Aorta (tissue), 5 donors: ENCODE data around the gene FABP7. TPM values are rescaled to one million over a fixed set of nuclear protein-coding genes. Genes with fewer than 3 reads are reported as not detected.
A peak's percentile ranks its signal among the peaks of the same experiment; 100 is the strongest.

Experiments
- ATAC-seq: fragments of 200-7000 bp; cut with Tn5 transposase; one replicate; pipeline ENCODE4 v1.9.1; 2022; ENCODE audit warnings: moderate library complexity; ENCODE audit not compliant: low FRiP score
- DNase-seq, 2 donors: peaks; one replicate each; pipeline ENCODE4 v3.0.0-alpha.2; 2020
- H3K27ac ChIP-seq, 2 donors: one replicate each; pipeline ENCODE4 v1.5.1; 2013; ENCODE audit warnings: low read length in 2 of 2, mild to moderate bottlenecking in 2 of 2, moderate library complexity in 2 of 2, control low read depth in 1 of 2, inconsistent platforms in 1 of 2, low read depth in 1 of 2
- H3K27me3 ChIP-seq, 2 donors: one replicate each; pipeline ENCODE4 v1.6.1; 2013; ENCODE audit warnings: control low read depth in 1 of 2, low read length in 1 of 2, mild to moderate bottlenecking in 1 of 2, moderate library complexity in 1 of 2; ENCODE audit not compliant: insufficient read depth in 2 of 2, control insufficient read depth in 1 of 2
- H3K36me3 ChIP-seq, 2 donors: one replicate each; pipeline ENCODE4 v1.6.1; 2013; ENCODE audit warnings: control low read depth in 1 of 2, low read length in 1 of 2, mild to moderate bottlenecking in 1 of 2; ENCODE audit not compliant: insufficient read depth in 2 of 2, control insufficient read depth in 1 of 2
- H3K4me1 ChIP-seq, 2 donors: one replicate each; pipeline ENCODE4 v1.6.1; 2013; ENCODE audit warnings: low read length in 2 of 2, control low read depth in 1 of 2, mild to moderate bottlenecking in 1 of 2, moderate library complexity in 1 of 2; ENCODE audit not compliant: insufficient read depth in 2 of 2, control insufficient read depth in 1 of 2
- H3K4me3 ChIP-seq, 2 donors: one replicate each; pipeline ENCODE4 v1.5.1; 2013; ENCODE audit warnings: low read length in 2 of 2, control low read depth in 1 of 2, mild to moderate bottlenecking in 1 of 2
- H3K9me3 ChIP-seq: one replicate; pipeline ENCODE4 v1.6.1; 2013; ENCODE audit warnings: mild to moderate bottlenecking, low read length; ENCODE audit not compliant: control insufficient read depth
- WGBS, 2 donors: extraction: QIAGEN DNeasy Blood & Tissue Kit; methylation state at CpG; one replicate each; pipeline ENCODE4 v1.1.7; 2013; 5-methylcytosine and 5-hydroxymethylcytosine counted together
- intact Hi-C, 2 donors: fragments of 100-400 bp; cut with DNase I; formaldehyde crosslinking; loops; one replicate each; pipeline versions ENCODE4 v1.14.2 to v1.15.0; 2022
- long read RNA-seq, 2 donors: library from polyadenylated mRNA; unstranded; transcript quantifications; one replicate each; pipeline ENCODE4 v2.0.0, GENCODE V29; 2020 to 2021
- polyA plus RNA-seq, 2 donors: library from polyadenylated mRNA; stranded (reverse); fragments of 200-250 nt; gene quantifications; one replicate each; pipeline ENCODE4 v1.2.3, GENCODE V29; 2013
- total RNA-seq, 2 donors: library from RNA; stranded (reverse); fragmentation: NEBNext Ultra II Directional; extraction: Animal tissue kit (Norgen Biotek cat#: 25700); gene quantifications; one replicate each; pipeline ENCODE4 v1.2.1, GENCODE V29; 2021
- donor health status: healthy with polysubstance abuse.
- donor health status: Bipolar disorder and iron deficiency.
- donor health status: DM: no; HTN: no; CAD: no.
- donor health status: DM: no; HTN: no; CAD: no.
- donor health status: DM: yes; HTN: yes; CAD: no.

The FABP7 gene
- total RNA-seq (not detected), polyA plus RNA-seq (not detected)
- long read RNA-seq, donor 1, result 0 reads
- long read RNA-seq, donor 2, result 0 reads

DNA sequence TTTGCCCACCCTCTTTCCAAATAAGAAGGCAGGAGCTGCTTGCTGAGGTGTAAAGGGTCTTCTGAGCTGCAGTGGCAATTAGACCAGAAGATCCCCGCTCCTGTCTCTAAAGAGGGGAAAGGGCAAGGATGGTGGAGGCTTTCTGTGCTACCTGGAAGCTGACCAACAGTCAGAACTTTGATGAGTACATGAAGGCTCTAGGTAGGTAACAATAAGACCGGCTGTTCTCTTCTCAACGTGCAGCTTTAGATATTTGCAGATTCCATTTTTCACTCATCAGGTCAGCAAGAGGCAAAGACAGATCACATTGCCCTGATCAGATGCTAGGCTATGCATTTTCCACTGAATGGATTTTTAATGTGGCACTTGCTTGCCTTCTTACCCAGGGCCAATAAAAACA is at the start of gene FABP7:
Gene FABP7 (plus strand): TSS at position 50 of the 400 bp plus-strand sequence. CDS start 79 bp downstream, at position 129.
- Histone ChIP-seq H3K4me1 (no peaks in the 10 kb centered on the region), H3K9me3 (no peaks in the 10 kb centered on the region), H3K27ac (no peak within 1 kb of the TSS), H3K4me3 (no peak within 1 kb of the TSS), H3K27me3 (peaks cover 0 to 2% of the 10 kb centered on the region in 2 donors), H3K36me3 (no peaks in the 10 kb centered on the region)
- ATAC-seq (no peak), DNase-seq (no peak)
- WGBS, 2 donors, result 37 to 46% methylated on average over 3 of the region's 3 CpGs
- intact Hi-C loops, result no loop called here

DNA sequence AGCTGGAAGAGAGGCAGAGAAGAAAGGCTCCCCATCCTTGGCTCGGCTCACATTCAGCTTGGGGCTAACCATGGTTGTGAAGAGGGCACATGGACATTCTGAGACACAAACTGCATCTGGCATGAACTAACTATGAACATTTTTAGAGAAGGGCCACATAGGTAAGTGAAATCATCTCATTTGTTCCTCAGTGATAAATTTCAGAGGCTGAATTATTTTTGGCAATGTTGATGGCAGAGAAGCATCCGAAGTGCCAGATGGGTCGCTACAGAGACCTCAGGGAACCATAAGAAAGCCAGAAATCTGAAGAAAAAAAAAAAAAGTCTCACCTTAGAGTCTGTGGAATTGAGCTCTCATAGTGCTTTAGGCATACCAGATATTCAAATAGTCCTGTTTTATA is 49.2 kb upstream of the FABP7 start:
- intact Hi-C loops, result loop anchor here (1.0 to 5.0 kb wide), 3 partner anchors 107 to 587 kb away; no protein-coding TSS in a partner anchor
- DNase-seq (no peak), ATAC-seq (no peak)
- Histone ChIP-seq H3K27me3 (no peaks in the 10 kb centered on the region), H3K4me3 (no peak overlapping the region), H3K9me3 (no peaks in the 10 kb centered on the region), H3K36me3 (no peaks in the 10 kb centered on the region), H3K4me1 (no peaks in the 10 kb centered on the region), H3K27ac (no peak overlapping the region)
- 67 to 77% methylated on average over 3 of the region's 3 CpGs for WGBS, 2 donors

- H3K4me3 ChIP-seq, result no peak overlapping the region
- DNase-seq (no peak), ATAC-seq (peak; percentile 64)
- H3K36me3 ChIP-seq, result no peaks in the 10 kb centered on the region
- no peaks in the 10 kb centered on the region for H3K27me3 ChIP-seq
- H3K27ac ChIP-seq, result no peak overlapping the region
- H3K4me1 ChIP-seq, result no peaks in the 10 kb centered on the region
- 2% methylated on average over 4 of the region's 4 CpGs for WGBS, 2 donors
- intact Hi-C loops, result loop anchor here (1.0 to 5.0 kb wide), 3 partner anchors 106 to 586 kb away; no protein-coding TSS in a partner anchor
- no peaks in the 10 kb centered on the region for H3K9me3 ChIP-seq
Observed at GRCh38 chr6:122730775-122731386, 48.6 kb upstream of the FABP7 start.

DNA sequence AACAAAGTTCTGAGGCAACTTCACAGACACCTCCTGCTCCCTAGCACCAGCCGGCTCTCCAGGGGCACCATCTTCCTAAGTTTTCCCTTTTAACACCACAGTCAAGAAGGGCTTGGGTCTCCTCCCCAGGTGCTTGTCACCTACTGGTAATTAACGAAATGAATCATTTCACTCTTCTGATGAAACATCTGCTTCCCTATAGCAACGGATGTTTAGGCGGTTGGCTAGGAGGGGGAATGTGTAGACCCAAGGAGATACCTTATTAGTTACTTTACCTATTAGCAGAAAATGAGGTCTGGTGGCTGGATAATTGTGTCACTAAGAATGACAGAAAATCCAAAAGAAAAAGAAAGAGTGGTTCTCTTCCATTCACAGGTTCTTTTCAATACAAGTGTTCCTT is 46.3 kb upstream of the FABP7 start:
- no peak for ATAC-seq
- H3K4me1 ChIP-seq, result no peaks in the 10 kb centered on the region
- no peak overlapping the region for H3K4me3 ChIP-seq
- no peak overlapping the region for H3K27ac ChIP-seq
- 67 to 72% methylated on average over 4 of the region's 4 CpGs for WGBS, 2 donors
- intact Hi-C loops, result loop anchor here (5.0 kb wide), 2 partner anchors 104 to 584 kb away; no protein-coding TSS in a partner anchor
- H3K9me3 ChIP-seq, result no peaks in the 10 kb centered on the region
- no peak for DNase-seq
- no peaks in the 10 kb centered on the region for H3K36me3 ChIP-seq
- H3K27me3 ChIP-seq, result no peaks in the 10 kb centered on the region

DNA sequence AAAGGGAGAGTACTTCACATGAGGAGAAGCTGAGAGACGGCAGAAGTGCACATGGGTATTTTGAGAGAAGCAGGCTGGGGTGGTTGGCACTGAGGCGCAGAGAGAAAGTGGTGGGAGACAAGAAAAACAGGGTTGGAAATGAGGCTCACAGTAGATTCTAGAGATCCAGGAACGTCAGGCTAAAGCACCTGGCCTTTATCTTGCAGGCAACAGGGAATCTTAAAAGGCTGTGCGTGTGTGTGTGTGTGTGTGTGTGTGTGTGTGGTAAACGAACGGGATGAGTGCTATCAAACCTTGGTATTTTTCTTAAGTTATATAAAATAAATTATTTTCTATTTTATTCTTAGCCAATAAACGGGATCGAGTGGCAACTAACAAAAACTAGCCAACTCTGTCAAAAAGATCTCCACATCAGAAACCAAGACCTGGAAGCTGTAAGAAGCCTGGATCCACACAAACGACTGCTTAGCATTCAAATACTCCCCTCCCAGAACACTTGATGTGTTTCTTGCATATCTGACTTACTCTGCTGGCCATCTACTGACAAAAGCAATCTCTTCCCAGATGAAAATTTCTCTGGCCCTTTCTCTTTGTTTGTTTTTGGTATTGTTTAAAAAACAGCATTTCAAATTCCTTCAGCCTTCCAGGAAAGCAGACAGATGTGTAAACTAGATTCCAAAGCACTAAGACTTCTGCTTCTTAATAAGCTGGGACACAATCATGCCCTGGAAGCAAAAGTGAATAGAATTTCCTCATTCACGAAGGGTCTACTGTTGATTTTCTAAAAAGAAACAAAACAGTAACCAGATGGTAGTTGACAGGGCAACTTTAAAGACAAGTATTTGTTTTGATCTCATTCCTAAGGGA is 44.8 kb upstream of the FABP7 start:
- intact Hi-C loops, result loop anchor here (5.0 kb wide), 2 partner anchors 103 to 583 kb away; no protein-coding TSS in a partner anchor
- no peaks in the 10 kb centered on the region for H3K27me3 ChIP-seq
- WGBS, 2 donors, result 42 to 48% methylated on average over 10 of the region's 10 CpGs
- no peak for DNase-seq
- no peaks in the 10 kb centered on the region for H3K9me3 ChIP-seq
- H3K4me3 ChIP-seq, result no peak overlapping the region
- H3K27ac ChIP-seq, result no peak overlapping the region
- H3K4me1 ChIP-seq, result no peaks in the 10 kb centered on the region
- ATAC-seq, result no peak
- H3K36me3 ChIP-seq, result no peaks in the 10 kb centered on the region

GRCh38 chr6:122735582-122735981 is 43.9 kb upstream of the FABP7 start:
- 30 to 44% methylated on average over 4 of the region's 4 CpGs for WGBS, 2 donors
- intact Hi-C loops, result no loop called here
- no peak overlapping the region for H3K4me3 ChIP-seq
- DNase-seq, result no peak
- H3K36me3 ChIP-seq, result no peaks in the 10 kb centered on the region
- H3K9me3 ChIP-seq, result no peaks in the 10 kb centered on the region
- H3K27me3 ChIP-seq, result no peaks in the 10 kb centered on the region
- no peak overlapping the region for H3K27ac ChIP-seq
- ATAC-seq, result no peak
- no peaks in the 10 kb centered on the region for H3K4me1 ChIP-seq

GRCh38 chr6:122736163-122736562 is 43.4 kb upstream of the FABP7 start:
- no peaks in the 10 kb centered on the region for H3K4me1 ChIP-seq
- 65 to 68% methylated on average over 4 of the region's 4 CpGs for WGBS, 2 donors
- no peaks in the 10 kb centered on the region for H3K9me3 ChIP-seq
- H3K36me3 ChIP-seq, result no peaks in the 10 kb centered on the region
- no peaks in the 10 kb centered on the region for H3K27me3 ChIP-seq
- H3K4me3 ChIP-seq, result no peak overlapping the region
- DNase-seq (no peak), ATAC-seq (no peak)
- H3K27ac ChIP-seq, result no peak overlapping the region
- intact Hi-C loops, result no loop called here

DNA sequence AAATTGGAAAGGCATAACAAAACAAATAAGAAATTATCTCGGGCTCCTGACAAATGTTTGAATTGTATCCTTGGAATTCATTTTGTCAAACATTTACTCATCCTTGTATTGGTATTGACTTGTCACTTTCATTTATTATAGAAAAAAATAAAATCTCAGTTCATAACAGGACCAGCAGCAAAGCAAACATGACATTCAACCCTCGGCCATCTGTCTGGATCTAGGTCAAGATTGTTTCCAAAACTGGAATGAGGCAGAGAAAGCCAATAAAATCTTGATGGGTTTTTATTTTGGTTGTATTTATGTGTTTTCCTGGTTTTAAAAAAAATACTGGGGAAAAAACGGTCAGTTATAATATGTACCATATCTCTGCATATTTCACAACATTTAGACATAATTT is 42.9 kb upstream of the FABP7 start:
- Histone ChIP-seq H3K27ac (no peak overlapping the region), H3K9me3 (no peaks in the 10 kb centered on the region), H3K4me3 (no peak overlapping the region), H3K27me3 (no peaks in the 10 kb centered on the region), H3K36me3 (no peaks in the 10 kb centered on the region), H3K4me1 (no peaks in the 10 kb centered on the region)
- 20 to 43% methylated on average over 3 of the region's 3 CpGs for WGBS, 2 donors
- DNase-seq (no peak), ATAC-seq (no peak)
- intact Hi-C loops, result no loop called here
